Measurements from ENCODE around the gene ITGAE.

- TF ChIP-seq, protein P1, sequence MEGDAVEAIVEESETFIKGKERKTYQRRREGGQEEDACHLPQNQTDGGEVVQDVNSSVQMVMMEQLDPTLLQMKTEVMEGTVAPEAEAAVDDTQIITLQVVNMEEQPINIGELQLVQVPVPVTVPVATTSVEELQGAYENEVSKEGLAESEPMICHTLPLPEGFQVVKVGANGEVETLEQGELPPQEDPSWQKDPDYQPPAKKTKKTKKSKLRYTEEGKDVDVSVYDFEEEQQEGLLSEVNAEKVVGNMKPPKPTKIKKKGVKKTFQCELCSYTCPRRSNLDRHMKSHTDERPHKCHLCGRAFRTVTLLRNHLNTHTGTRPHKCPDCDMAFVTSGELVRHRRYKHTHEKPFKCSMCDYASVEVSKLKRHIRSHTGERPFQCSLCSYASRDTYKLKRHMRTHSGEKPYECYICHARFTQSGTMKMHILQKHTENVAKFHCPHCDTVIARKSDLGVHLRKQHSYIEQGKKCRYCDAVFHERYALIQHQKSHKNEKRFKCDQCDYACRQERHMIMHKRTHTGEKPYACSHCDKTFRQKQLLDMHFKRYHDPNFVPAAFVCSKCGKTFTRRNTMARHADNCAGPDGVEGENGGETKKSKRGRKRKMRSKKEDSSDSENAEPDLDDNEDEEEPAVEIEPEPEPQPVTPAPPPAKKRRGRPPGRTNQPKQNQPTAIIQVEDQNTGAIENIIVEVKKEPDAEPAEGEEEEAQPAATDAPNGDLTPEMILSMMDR (conservative IDR thresholded peaks at IDR 0.05; ENCODE audit: low read length), result no peak
- TF ChIP-seq EZH2phosphoT487 (IDR thresholded peaks at IDR 0.05; ENCODE audit: borderline replicate concordance), result no peak
Measured at GRCh38 chr17:3770466-3770865, 30.5 kb downstream of the ITGAE start.

Data from Loucy (cell line).